Esophagus squamous epithelium (tissue), 4 donors: ENCODE measurements around the gene NUP42.

Source experiments
- CTCF ChIP-seq, 6 experiments: fragments of 450-650 bp in 4 of 6; fragments of 200-600 bp in 2 of 6; sonication (generic) in 2 of 6; IDR thresholded peaks; one replicate each; pipeline ENCODE4 v1.5.1; 2016 to 2019; ENCODE audit warnings: antibody characterized with exemption in 6 of 6, mild to moderate bottlenecking in 4 of 6, moderate library complexity in 4 of 6
- POLR2A ChIP-seq, 4 donors: fragments of 450-650 bp; IDR thresholded peaks; one replicate each; pipeline ENCODE4 v1.6.1; 2017; ENCODE audit warnings: antibody characterized with exemption in 4 of 4, mild to moderate bottlenecking in 4 of 4, moderate library complexity in 3 of 4

- TF ChIP-seq CTCF (IDR thresholded peaks at IDR 0.05) (no peak), POLR2A (IDR thresholded peaks at IDR 0.05) (no peak)
Measured at GRCh38 chr7:23191022-23191421, 9.2 kb downstream of the NUP42 start.
